Measurements from ENCODE around the gene SIAH2.

DNA sequence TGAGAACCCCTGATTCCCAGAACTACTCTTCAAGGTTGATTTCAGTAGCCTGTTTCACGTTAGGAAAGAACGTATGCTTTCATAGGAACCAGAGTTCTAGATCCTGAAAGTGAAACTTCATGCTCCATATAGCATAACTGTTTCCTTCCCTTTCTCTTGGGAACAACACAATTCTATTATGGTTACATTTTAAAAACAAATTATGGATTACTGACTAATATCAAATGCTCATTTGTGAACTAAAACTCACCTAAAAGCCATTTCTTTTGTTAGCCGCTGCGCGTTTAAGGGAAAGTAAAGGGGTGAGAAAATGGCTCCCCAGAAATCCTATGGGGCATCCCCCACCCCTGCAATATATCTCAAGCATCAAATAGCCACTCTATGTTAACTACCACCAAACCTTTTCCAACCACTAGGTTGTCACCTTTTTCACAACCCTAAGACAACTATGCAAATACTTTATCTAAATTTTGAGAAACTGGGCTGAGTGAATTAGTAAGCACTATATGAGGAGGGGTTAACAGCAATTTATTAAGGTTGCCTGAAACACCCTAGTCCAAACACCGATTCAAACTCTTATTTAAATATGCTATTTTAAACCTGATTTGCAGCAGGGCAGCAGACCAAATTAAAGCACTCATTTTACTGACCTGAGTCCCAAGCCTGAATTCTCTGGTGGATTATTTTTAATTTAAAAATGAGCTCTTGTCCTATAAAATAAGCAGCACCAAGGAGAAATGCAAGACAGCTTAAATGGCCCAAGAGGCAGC, 2.4 kb downstream of the SIAH2 start:
- TF ChIP-seq, protein P1, sequence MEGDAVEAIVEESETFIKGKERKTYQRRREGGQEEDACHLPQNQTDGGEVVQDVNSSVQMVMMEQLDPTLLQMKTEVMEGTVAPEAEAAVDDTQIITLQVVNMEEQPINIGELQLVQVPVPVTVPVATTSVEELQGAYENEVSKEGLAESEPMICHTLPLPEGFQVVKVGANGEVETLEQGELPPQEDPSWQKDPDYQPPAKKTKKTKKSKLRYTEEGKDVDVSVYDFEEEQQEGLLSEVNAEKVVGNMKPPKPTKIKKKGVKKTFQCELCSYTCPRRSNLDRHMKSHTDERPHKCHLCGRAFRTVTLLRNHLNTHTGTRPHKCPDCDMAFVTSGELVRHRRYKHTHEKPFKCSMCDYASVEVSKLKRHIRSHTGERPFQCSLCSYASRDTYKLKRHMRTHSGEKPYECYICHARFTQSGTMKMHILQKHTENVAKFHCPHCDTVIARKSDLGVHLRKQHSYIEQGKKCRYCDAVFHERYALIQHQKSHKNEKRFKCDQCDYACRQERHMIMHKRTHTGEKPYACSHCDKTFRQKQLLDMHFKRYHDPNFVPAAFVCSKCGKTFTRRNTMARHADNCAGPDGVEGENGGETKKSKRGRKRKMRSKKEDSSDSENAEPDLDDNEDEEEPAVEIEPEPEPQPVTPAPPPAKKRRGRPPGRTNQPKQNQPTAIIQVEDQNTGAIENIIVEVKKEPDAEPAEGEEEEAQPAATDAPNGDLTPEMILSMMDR (IDR thresholded peaks at IDR 0.05) = no peak
- no peak for TF ChIP-seq EP300 (IDR thresholded peaks at IDR 0.05)

All from ovary (tissue), 3 donors.